Keratinocyte (primary cell): ENCODE data around the gene SLC39A1. TPM values are rescaled to one million over a fixed set of nuclear protein-coding genes. Genes with fewer than 3 reads are reported as not detected.

Experiments used
- DNase-seq: peaks from one replicate; pipeline ENCODE4 v3.0.0-alpha.2; 2011; ENCODE audit warnings: low read depth, missing footprints, low spot score
- FAIRE-seq: peaks from 2 replicates; lab custom pipeline; 2011; peaks lifted over from hg19 to GRCh38; lab: Jason Lieb, UNC
- H2AFZ ChIP-seq: 2 replicates; pipeline ENCODE4 v1.6.0; 2012; ENCODE audit warnings: low read length, control low read depth, inconsistent platforms; ENCODE audit not compliant: control insufficient read depth
- H3K27ac ChIP-seq: 2 replicates; pipeline ENCODE4 v1.5.1; 2011; ENCODE audit warnings: low read length; ENCODE audit not compliant: control insufficient read depth, insufficient read depth
- H3K27me3 ChIP-seq: 3 replicates; pipeline ENCODE4 v1.6.0; 2011; ENCODE audit warnings: low read length; ENCODE audit not compliant: control insufficient read depth, insufficient read depth; ENCODE audit errors: extremely low read depth
- H3K36me3 ChIP-seq, 2 experiments: 2 replicates in 1 of 2; 3 replicates in 1 of 2; pipeline ENCODE4 v1.5.1; 2011; ENCODE audit warnings: low read length in 2 of 2, mild to moderate bottlenecking in 1 of 2; ENCODE audit not compliant: control insufficient read depth in 2 of 2, insufficient read depth in 2 of 2; ENCODE audit errors: extremely low read depth in 1 of 2
- H3K4me1 ChIP-seq: 3 replicates; pipeline ENCODE4 v1.5.1; 2011; ENCODE audit warnings: low read length; ENCODE audit not compliant: control insufficient read depth, insufficient read depth; ENCODE audit errors: extremely low read depth
- H3K4me2 ChIP-seq: 3 replicates; pipeline ENCODE4 v1.6.0; 2011; ENCODE audit warnings: low read depth, low read length; ENCODE audit not compliant: control insufficient read depth, insufficient read depth; ENCODE audit errors: extremely low read depth
- H3K4me3 ChIP-seq, 3 experiments: fragments of 200-600 bp in 1 of 3; sonication (generic) in 1 of 3; 2 replicates in 2 of 3; 3 replicates in 1 of 3; pipeline ENCODE4 v1.5.1; 2011 to 2016; ENCODE audit warnings: low read length in 3 of 3, mild to moderate bottlenecking in 3 of 3, control low read depth in 2 of 3, inconsistent platforms in 1 of 3, low read depth in 1 of 3, mixed read lengths in 1 of 3, mixed run types in 1 of 3, moderate library complexity in 1 of 3; ENCODE audit not compliant: control insufficient read depth in 2 of 3, insufficient read depth in 2 of 3; ENCODE audit errors: extremely low read depth in 1 of 3
- H3K79me2 ChIP-seq: 2 replicates; pipeline ENCODE4 v1.6.0; 2012; ENCODE audit warnings: low read length; ENCODE audit not compliant: control insufficient read depth, insufficient read depth
- H3K9ac ChIP-seq: 3 replicates; pipeline ENCODE4 v1.6.0; 2011; ENCODE audit warnings: low read length; ENCODE audit not compliant: control insufficient read depth, insufficient read depth; ENCODE audit errors: extremely low read depth
- H3K9me1 ChIP-seq: 3 replicates; pipeline ENCODE4 v1.6.0; 2011; ENCODE audit warnings: low read length; ENCODE audit not compliant: control insufficient read depth, insufficient read depth; ENCODE audit errors: extremely low read depth
- H3K9me3 ChIP-seq: 2 replicates; pipeline ENCODE4 v1.5.1; 2012; ENCODE audit warnings: low read depth, low read length; ENCODE audit not compliant: control insufficient read depth
- H4K20me1 ChIP-seq: 3 replicates; pipeline ENCODE4 v1.6.0; 2011; ENCODE audit warnings: low read length; ENCODE audit not compliant: control insufficient read depth, insufficient read depth; ENCODE audit errors: extremely low read depth
- CTCF ChIP-seq, 3 experiments: IDR thresholded peaks in 1 of 3; conservative IDR thresholded peaks in 1 of 3; optimal IDR thresholded peaks in 1 of 3; 2 replicates in 2 of 3; 3 replicates in 1 of 3; pipeline versions ENCODE3 to v1.5.1; 2011; ENCODE audit warnings: low read length in 3 of 3, mild to moderate bottlenecking in 3 of 3, moderate library complexity in 2 of 3, control low read depth in 1 of 3, inconsistent platforms in 1 of 3; ENCODE audit not compliant: insufficient read depth in 2 of 3; ENCODE audit errors: extremely low read depth in 1 of 3
- EZH2 ChIP-seq: IDR thresholded peaks from one replicate; pipeline ENCODE4 v1.6.1; 2012; ENCODE audit warnings: inconsistent platforms, mild to moderate bottlenecking, low read length, moderate library complexity
- dilution Hi-C: fragments of 300-500 bp; cut with MboI; formaldehyde crosslinking; loops from one replicate; pipeline ENCODE4 v1.7.0; 2020; ENCODE audit warnings: low sequenced_read_pairs; ENCODE audit not compliant: extremely low pct_ligation_motif_present
- polyA plus RNA-seq, 5 experiments: library from polyadenylated mRNA; depleted of rRNA in 3 of 5; stranded (reverse) in 3 of 5; stranded (forward) in 1 of 5; unstranded in 1 of 5; fragments of >200 nt; gene quantifications; 1 replicate in 1 of 5; 2 replicates in 3 of 5; 3 replicates in 1 of 5; pipeline versions ENCODE4 v1.2.1 to v1.2.3, GENCODE V29; 2011 to 2012; ENCODE audit warnings: missing spikeins in 2 of 5, low read depth in 1 of 5, low replicate concordance in 1 of 5

The SLC39A1 gene
- polyA plus RNA-seq, 1 donor (not counting 4 experiments of a cell fraction or from before 2014, with no cell fraction given), result 68.4 TPM

GRCh38 chr1:153922076-153922971 lies 41.0 kb downstream of the SLC39A1 start:
- Histone ChIP-seq H3K4me2 (peak overlapping the region; percentile 93), H3K4me3 (peak overlapping the region; percentile 56 to 84 (median 78)), H4K20me1 (peaks cover 10% of the 10 kb centered on the region), H3K9me3 (no peaks in the 10 kb centered on the region), H2AFZ (peak overlapping the region; percentile 27), H3K79me2 (peaks cover 48% of the 10 kb centered on the region), H3K9me1 (no peaks in the 10 kb centered on the region), H3K27me3 (no peaks in the 10 kb centered on the region), H3K4me1 (peaks cover 22% of the 10 kb centered on the region), H3K27ac (peak overlapping the region; percentile 76), H3K9ac (peak overlapping the region; percentile 85), H3K36me3 (peaks cover 2 to 3% of the 10 kb centered on the region in 2 experiments)
- no peak for DNase-seq
- TF ChIP-seq CTCF (optimal IDR thresholded peaks at IDR 0.05 in 1 of 3, IDR thresholded peaks at IDR 0.05 in 1 of 3, conservative IDR thresholded peaks at IDR 0.05 in 1 of 3; ENCODE audit: extremely low read depth in 1 of 3, insufficient read depth in 2 of 3, low read length in 3 of 3) (peak in 2 of 3 experiments; percentile 19 to 41), EZH2 (no peak)
- dilution Hi-C loops, result no loop called here
- no peak for FAIRE-seq

- H4K20me1 ChIP-seq, result peaks cover 10% of the 10 kb centered on the region
- H2AFZ ChIP-seq, result peak overlapping the region; percentile 27
- peak overlapping the region; percentile 56 to 84 (median 78) for H3K4me3 ChIP-seq
- peaks cover 53% of the 10 kb centered on the region for H3K79me2 ChIP-seq
- peak overlapping the region; percentile 85 for H3K9ac ChIP-seq
- H3K36me3 ChIP-seq, result peaks cover 2 to 3% of the 10 kb centered on the region in 2 experiments
- peaks cover 22% of the 10 kb centered on the region for H3K4me1 ChIP-seq
- H3K9me1 ChIP-seq, result no peaks in the 10 kb centered on the region
- DNase-seq, result no peak
- no peaks in the 10 kb centered on the region for H3K27me3 ChIP-seq
- H3K9me3 ChIP-seq, result no peaks in the 10 kb centered on the region
- FAIRE-seq, result no peak
- H3K4me2 ChIP-seq, result peak overlapping the region; percentile 93
- peak overlapping the region; percentile 76 for H3K27ac ChIP-seq
- dilution Hi-C loops, result no loop called here
- TF ChIP-seq CTCF (optimal IDR thresholded peaks at IDR 0.05 in 1 of 3, IDR thresholded peaks at IDR 0.05 in 1 of 3, conservative IDR thresholded peaks at IDR 0.05 in 1 of 3; ENCODE audit: extremely low read depth in 1 of 3, insufficient read depth in 2 of 3, low read length in 3 of 3) (no peak), EZH2 (no peak)
Observed at GRCh38 chr1:153921803-153922075, 41.6 kb downstream of the SLC39A1 start.
